Measurements from ENCODE around the gene FUOM. TPM values are rescaled to one million over a fixed set of nuclear protein-coding genes. Genes with fewer than 3 reads are reported as not detected.

FUOM gene
- polyA plus RNA-seq, 3 donors, result 29.8 to 56.8 (median 39.0) TPM

DNA sequence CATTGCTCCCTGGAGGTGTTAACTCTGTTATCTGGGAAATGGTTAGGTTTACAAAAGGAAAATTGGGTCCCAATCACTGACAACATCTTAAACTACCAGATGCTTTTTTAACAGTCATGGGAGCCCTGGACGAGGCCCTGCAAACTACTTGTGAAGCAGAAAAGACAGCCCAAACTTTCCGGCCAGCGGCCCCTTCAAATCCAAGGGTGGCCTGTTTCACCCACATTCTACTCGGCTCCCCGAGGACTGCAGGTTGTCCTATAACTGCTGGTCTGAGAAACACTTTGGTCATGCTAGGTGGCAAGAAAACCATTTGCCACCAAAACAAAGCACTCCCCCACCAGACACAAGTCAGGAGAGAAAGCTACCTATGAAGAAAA is 51.7 kb downstream of the FUOM start:
- H4K20me1 ChIP-seq (ENCODE audit: insufficient read depth, low read length), result peaks cover 41% of the 10 kb centered on the region
- Mint-ChIP-seq H3K27me3 (ENCODE audit: low read depth in 3 of 3) (peaks cover 0 to 5% (median 0%) of the 10 kb centered on the region in 3 donors), H3K4me1 (peaks cover 34% of the 10 kb centered on the region), H3K4me3 (peak overlapping the region; percentile 30 to 99), H3K36me3 (peaks cover 52 to 64% of the 10 kb centered on the region in 2 donors), H3K9me3 (peaks cover 0 to 6% (median 0%) of the 10 kb centered on the region in 7 donors), H3K27ac (peak overlapping the region; percentile 99 to 100 (median 100))
- no peaks in the 10 kb centered on the region for H3K9me3 ChIP-seq (replicated peaks in 1 of 2; ENCODE audit: control insufficient read depth in 1 of 2, insufficient read depth in 1 of 2, low read length in 2 of 2)
- H3K27ac ChIP-seq (ENCODE audit: low read depth in 1 of 2, low read length in 2 of 2), result peak overlapping the region; percentile 94 to 95
- H3K79me2 ChIP-seq (ENCODE audit: insufficient read depth, low read length), result peaks cover 64% of the 10 kb centered on the region
- H3K9ac ChIP-seq (ENCODE audit: insufficient read depth, low read length, poor library complexity, severe bottlenecking), result peak overlapping the region; percentile 38
- no peak overlapping the region for H3K4me2 ChIP-seq (replicated peaks; ENCODE audit: extremely low read depth, low read length, poor library complexity, severe bottlenecking)
- no peak for TF ChIP-seq CTCF (IDR thresholded peaks at IDR 0.05)
- no peak overlapping the region for H2AFZ ChIP-seq (ENCODE audit: insufficient read depth, low read depth, low read length, poor library complexity, severe bottlenecking)
- intact Hi-C loops (cut with micrococcal nuclease), result loop anchor here (2.0 to 5.0 kb wide), 3 partner anchors 44 to 69 kb away; partner anchors contain the start of gene VENTX (in 1 of the 2)
- DNase-seq, result no peak
- 100% methylated on average over 2 of the region's 5 CpGs for WGBS (ENCODE audit: insufficient coverage)
- H3K36me3 ChIP-seq (replicated peaks in 1 of 2; ENCODE audit: control insufficient read depth in 1 of 2, insufficient read depth in 2 of 2, low read length in 2 of 2), result peaks cover 22 to 46% of the 10 kb centered on the region in 2 donors
- peaks cover 37 to 42% of the 10 kb centered on the region in 2 donors for H3K4me1 ChIP-seq (ENCODE audit: control insufficient read depth in 1 of 2, insufficient read depth in 2 of 2, low read length in 2 of 2)
- no peak overlapping the region for H3K4me3 ChIP-seq (replicated peaks in 1 of 3; ENCODE audit: low read depth in 2 of 3, low read length in 3 of 3)
- H3K27me3 ChIP-seq (ENCODE audit: control insufficient read depth in 2 of 2, insufficient read depth in 2 of 2, low read length in 2 of 2), result no peaks in the 10 kb centered on the region

Small RNAs within 50 kb of the gene (small RNA-seq; reads per million reads assigned to genes)
- gene AL360181.4 (ENCODE audit: insufficient read length, low read depth), result not detected
- not detected for gene BANF1P2 (ENCODE audit: insufficient read length, low read depth)
- not detected for gene MIR3944 (ENCODE audit: insufficient read length, low read depth)

Other genes starting within 250 kb of the FUOM start
- under 1 TPM in 2 of 3 donors, not detected in 1; 0.22 to 0.80 TPM for gene KNDC1, start 197.8 kb downstream of the FUOM start, polyA plus RNA-seq
- under 1 TPM; 0.14 to 0.48 (median 0.24) TPM for gene UTF1, start 127.8 kb downstream of the FUOM start, polyA plus RNA-seq
- gene VENTX, start 120.2 kb downstream of the FUOM start, polyA plus RNA-seq, result 10 to 100 TPM in 1 of 3 donors, 1 to 10 TPM in 2; 1.4 to 56.0 (median 1.6) TPM
- 100 to 1,000 TPM in 1 of 3 donors, 10 to 100 TPM in 2; 32.7 to 228 (median 72.8) TPM for gene ADAM8, start 81.2 kb downstream of the FUOM start, polyA plus RNA-seq
- gene TUBGCP2, start 49.1 kb downstream of the FUOM start, polyA plus RNA-seq, result 10 to 100 TPM; 25.9 to 78.6 (median 39.3) TPM
- 100 to 1,000 TPM in 1 of 3 donors, 10 to 100 TPM in 2; 30.3 to 118 (median 84.7) TPM for gene ZNF511, start 49.1 kb downstream of the FUOM start, polyA plus RNA-seq
- gene CALY, start 21.1 kb downstream of the FUOM start, polyA plus RNA-seq, result not detected
- gene PRAP1, start 10.6 kb downstream of the FUOM start, polyA plus RNA-seq, result not detected
- 100 to 1,000 TPM in 1 of 3 donors, 10 to 100 TPM in 2; 34.6 to 102 (median 85.1) TPM for gene ECHS1, start 15.3 kb upstream of the FUOM start, polyA plus RNA-seq
- 1 to 10 TPM; 3.9 to 9.5 (median 9.3) TPM for gene PAOX, start 21.2 kb upstream of the FUOM start, polyA plus RNA-seq
- 10 to 100 TPM; 13.0 to 45.8 (median 17.1) TPM for gene MTG1, start 36.1 kb upstream of the FUOM start, polyA plus RNA-seq
- gene SPRN, start 66.6 kb upstream of the FUOM start, polyA plus RNA-seq, result not detected
- gene SCART1, start 95.9 kb upstream of the FUOM start, polyA plus RNA-seq, result 1 to 10 TPM in 1 of 3 donors, not detected in 2; 1.1 TPM
- gene CYP2E1, start 169.3 kb upstream of the FUOM start, polyA plus RNA-seq, result not detected
- under 1 TPM in 1 of 3 donors, not detected in 2; 0.12 TPM for gene SYCE1, start 207.6 kb upstream of the FUOM start, polyA plus RNA-seq